HG02759 (cell line): Measurements from ENCODE around the gene CLEC20A.
"Not testable (repeated sequence)": the region's sequence is repeated elsewhere in the genome, so short reads cannot be mapped to it uniquely, and the experiment has no call there.

Experiments used
- ATAC-seq: cut with Tn5 transposase; IDR thresholded peaks from one replicate; pipeline ENCODE4 v1.9.1; 2021; ENCODE audit warnings: mild to moderate bottlenecking, moderate library complexity; ENCODE audit not compliant: unreplicated experiment

CLEC20A gene

GRCh38 chr1:178529364-178530036 lies 32.7 kb upstream of the CLEC20A start:
- no peak for ATAC-seq

GRCh38 chr1:178528953-178529335 lies 32.2 kb upstream of the CLEC20A start:
- ATAC-seq, result no peak

GRCh38 chr1:178528228-178528952 lies 31.6 kb upstream of the CLEC20A start:
- ATAC-seq, result no peak

GRCh38 chr1:178527117-178527516 lies 30.4 kb upstream of the CLEC20A start:
- ATAC-seq, result no peak

GRCh38 chr1:178521241-178521640 lies 24.5 kb upstream of the CLEC20A start:
- ATAC-seq, result no peak

- ATAC-seq, result no peak
These were observed 24.0 kb upstream of the CLEC20A start for GRCh38 chr1:178520803-178521202.

GRCh38 chr1:178518894-178519293 lies 22.1 kb upstream of the CLEC20A start:
- ATAC-seq, result no peak

- no peak for ATAC-seq
These were observed 19.3 kb upstream of the CLEC20A start for GRCh38 chr1:178516110-178516509.

GRCh38 chr1:178513278-178513983 lies 16.7 kb upstream of the CLEC20A start:
- ATAC-seq, result no peak

- ATAC-seq, result no peak
These were observed 16.0 kb upstream of the CLEC20A start, which contains the start of gene TEX35 for GRCh38 chr1:178512566-178513277. TEX35 (plus strand) TSS chr1:178513109; CDS start chr1:178513189, 80 bp downstream.

GRCh38 chr1:178510155-178510554 lies 13.4 kb upstream of the CLEC20A start:
- ATAC-seq, result no peak

- no peak for ATAC-seq
These were observed 12.7 kb upstream of the CLEC20A start for GRCh38 chr1:178509414-178510007.

- ATAC-seq, result no peak
These were observed 9.9 kb upstream of the CLEC20A start for GRCh38 chr1:178506669-178507068.

- ATAC-seq, result no peak
These were observed 9.4 kb upstream of the CLEC20A start for GRCh38 chr1:178506177-178506576.

- no peak for ATAC-seq
These were observed 7.5 kb upstream of the CLEC20A start for GRCh38 chr1:178504286-178504685.

GRCh38 chr1:178503849-178504248 lies 7.1 kb upstream of the CLEC20A start:
- ATAC-seq, result no peak

GRCh38 chr1:178503316-178503715 lies 6.6 kb upstream of the CLEC20A start:
- ATAC-seq, result not testable (repeated sequence)

GRCh38 chr1:178502856-178503255 lies 6.1 kb upstream of the CLEC20A start:
- ATAC-seq, result no peak

- ATAC-seq, result no peak
These were observed 5.6 kb upstream of the CLEC20A start for GRCh38 chr1:178502330-178502714.

- peak; percentile 89 for ATAC-seq
These were observed 5.1 kb upstream of the CLEC20A start for GRCh38 chr1:178501705-178502329.
